OCI-M2 (cell line): Measurements from ENCODE around the gene S100A4.

Experiments
- DNase-seq: peaks from one replicate; lab custom pipeline; 2025; ENCODE audit not compliant: unreplicated experiment; lab: John Stamatoyannopoulos, UW

The S100A4 gene

DNA sequence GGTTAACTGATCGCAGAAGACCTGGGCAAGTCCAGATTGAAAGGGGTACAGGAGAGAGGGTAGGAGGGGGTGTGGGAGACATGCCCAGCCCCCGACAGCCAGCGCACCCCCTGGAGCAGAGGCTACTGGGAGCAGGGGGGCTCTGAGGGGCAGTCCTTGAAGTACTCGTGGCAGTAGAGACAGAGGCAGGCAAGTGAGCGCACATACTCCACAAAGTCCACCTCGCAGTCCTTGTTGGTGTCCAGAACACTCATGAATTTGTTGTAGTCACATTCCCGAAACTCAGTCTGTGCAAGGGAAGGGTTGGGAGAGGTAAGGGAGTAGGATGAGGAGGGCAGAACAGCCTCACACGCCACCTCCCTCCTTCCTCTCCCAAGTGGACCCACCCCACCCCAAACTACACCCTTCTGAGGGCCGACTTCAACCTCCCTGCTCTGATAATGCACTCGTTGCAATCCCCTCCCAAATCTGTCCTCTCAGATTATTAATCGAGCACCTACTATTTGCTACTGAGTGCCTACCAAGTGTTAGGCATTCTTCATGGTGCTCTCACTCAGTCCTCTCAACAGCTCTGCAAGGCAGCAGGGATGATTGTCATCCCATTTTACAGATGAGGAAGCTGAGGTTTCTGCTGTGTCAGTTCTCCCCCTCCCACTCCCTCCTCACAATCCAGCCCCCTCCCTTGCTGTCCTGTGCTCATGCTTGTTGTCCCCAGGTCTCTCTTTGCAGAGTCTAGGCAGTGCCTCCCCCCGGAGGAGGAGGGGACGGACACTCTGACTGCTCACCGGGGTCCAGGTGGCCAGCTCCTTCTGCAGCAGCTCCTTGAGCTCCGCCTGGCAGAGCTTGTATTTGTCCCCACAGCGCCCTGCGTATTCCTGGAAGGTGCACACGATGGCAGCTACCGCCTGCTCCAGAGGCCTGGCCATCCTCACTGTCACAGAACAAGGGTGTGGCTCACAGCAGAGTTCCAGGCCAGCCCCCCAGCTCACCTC lies 2.2 kb upstream of the S100A4 start:
- no peak for DNase-seq

DNA sequence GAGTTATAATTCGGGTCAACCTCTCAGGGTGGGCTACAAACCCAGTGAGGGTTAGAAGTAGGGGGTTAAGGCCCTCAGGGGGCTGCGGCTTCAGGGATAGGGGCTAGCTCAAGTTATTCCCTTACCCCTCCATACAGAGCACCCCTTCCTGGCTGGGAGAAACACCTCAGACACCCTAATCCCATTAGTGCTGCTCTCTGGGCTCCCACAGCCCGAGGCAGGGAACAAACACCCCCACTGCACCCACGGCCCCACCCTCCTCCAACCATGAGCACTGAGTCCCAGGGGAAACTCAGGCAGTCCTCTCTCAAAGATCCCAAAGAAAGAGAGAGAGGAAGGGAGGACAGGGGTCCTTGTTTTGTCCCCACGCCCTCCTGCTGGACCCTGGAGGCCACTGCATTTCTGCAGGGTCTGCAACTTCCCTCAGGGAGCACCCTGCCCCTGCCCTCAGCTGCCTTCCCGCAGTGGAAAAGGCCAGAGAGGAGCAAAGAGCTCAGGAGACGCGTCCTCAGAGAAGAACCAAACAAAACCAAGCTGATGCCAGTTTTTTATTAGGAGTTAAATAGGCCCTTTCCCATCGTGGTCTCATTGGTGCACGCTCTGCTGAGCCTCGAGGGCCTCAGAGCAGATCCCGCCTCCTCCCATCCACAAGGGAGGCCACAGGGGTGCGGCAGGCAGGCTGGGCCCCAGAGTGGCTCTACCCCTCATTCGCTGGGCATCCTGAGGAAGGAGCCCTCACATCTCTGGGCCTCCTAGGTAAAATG lies 1.4 kb upstream of the S100A4 start:
- DNase-seq, result no peak

DNA sequence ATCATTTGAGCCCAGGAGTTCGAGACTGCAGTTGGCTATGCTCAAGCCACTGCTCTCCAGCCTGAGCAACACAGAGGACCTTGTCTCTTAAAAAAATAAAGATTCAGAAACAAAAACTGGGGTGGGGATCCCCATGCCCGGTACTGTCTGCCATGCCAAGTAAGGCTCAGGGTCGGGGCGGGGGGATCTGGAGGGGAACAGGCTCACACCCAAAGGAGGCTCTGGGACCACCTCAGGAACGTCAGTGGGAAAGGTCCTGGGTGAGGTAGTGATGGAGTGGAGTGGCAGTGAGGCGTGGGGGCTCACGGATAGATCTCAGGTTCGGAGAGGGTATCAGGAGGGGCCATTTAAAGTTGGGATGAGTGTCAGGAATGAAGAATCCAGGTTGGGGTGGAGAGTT lies 765 bp upstream of the S100A4 start:
- no peak for DNase-seq

DNA sequence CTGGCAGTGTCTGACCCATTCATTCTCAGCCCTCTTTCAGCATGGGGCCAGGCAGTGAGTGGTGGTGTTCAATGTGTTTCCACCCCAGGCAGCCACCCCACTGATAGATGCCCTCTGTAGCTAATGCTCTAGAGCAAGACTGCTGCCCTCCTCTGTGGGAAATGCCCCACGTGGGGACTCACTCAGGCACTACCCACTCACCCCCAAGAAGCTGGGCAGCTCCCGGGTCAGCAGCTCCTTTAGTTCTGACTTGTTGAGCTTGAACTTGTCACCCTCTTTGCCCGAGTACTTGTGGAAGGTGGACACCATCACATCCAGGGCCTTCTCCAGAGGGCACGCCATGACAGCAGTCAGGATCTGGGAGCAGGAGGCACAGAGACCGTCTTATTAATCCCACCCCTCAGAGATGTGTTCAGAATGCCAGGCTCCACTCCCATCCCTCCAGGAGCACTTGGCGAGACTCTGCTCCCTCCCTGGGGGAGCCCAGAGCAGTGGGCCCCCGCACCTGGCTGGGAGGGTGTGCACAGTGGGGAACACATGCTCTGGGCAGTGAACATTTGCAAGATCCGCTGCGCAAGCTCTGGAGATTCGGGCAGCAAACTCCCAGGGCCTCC lies 1.0 kb downstream of the S100A4 start:
- DNase-seq, result no peak

DNA sequence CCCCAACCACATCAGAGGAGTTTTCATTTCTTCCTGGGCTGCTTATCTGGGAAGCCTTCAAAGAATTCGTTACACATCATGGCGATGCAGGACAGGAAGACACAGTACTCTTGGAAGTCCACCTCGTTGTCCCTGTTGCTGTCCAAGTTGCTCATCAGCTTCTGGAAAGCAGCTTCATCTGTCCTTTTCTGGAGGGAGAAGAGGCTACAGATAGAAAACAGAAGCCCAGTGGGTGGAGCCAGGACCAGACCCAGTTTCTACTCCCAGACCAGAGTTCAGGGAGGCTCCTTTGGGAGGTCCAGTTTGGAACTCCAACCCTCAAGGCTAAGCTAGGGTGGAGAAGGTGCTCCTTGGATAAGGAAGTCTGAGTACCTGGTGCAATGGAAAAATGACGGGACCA lies 1.9 kb downstream of the S100A4 start:
- no peak for DNase-seq

DNA sequence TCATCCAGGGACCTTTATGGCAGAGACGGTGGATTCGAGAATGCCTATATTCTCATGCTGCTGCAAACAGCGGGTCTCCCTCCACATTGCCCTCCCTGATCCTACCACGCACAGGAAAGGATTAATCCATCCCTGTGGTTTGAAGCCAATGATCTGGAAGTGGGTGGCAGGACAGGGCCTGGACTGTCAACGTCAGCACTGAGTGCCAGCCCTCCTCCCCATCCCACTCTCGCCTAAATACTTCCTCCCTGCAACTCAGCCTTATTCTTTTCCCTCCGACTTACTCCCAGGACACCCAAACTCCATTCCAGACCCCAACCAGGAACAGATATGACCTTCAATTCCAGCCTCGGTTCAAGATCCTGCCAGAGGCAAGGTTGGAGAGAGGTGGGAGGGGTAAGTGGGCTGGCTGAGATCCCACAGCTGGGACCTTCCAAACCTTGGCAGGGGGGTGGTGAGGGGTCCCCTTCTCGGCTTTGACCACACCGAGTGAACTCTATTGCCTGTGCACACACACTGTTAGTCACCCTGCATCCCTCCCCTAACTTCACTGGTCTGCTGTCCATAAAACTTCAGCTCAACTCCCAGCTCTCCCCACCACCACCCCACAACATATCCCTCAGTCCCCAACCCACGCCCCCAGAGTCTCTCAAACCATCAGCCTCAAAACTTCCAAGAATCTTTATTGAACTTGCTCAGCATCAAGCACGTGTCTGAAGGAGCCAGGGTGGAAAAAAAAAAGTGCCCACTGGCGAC lies 2.5 kb downstream of the S100A4 start:
- DNase-seq, result no peak

DNA sequence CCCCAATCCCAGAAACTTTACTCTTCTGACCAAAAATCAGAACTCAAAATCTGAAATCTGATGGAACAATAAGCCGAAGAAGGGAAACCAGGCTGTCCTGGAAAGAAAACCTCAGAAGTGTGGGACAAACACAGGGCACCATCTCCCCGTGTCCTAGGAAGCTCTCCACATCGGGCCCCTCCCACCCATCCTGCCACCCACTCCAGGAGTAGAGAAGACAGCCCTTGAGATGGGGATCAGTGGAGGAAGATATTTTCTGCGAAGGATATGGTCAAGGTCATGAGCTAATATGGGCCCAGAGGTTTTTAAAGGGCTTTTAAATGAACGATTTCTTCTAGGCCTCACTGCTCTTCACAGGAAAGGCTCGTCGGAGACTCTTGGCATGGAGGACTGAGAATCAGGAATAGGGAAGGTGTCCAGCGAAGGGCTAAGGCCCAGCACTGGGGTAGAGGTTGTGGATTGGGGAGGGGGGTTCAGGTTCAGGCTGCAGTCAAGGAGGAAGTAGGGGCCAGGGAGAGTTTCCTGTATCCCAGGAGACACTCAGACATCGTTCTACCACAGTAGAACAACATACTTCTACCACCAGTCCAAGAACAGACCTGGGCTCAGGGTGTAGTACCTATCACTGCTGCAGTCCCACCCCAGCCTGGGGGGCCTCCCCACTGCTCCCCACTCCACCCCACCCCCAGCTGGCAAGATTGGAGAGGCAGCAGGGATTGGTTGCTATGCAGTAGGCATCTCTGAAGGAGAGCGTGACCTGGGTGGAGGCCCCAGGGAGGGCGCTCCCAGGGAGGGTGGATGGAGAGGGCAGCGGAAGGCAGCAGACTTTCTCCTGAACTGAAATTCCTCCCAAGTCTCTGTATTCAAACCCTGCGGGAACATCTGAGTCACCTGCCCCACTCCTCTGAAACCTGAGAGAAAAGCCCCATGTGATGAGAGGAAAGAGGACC lies 3.7 kb downstream of the S100A4 start:
- DNase-seq, result no peak

DNA sequence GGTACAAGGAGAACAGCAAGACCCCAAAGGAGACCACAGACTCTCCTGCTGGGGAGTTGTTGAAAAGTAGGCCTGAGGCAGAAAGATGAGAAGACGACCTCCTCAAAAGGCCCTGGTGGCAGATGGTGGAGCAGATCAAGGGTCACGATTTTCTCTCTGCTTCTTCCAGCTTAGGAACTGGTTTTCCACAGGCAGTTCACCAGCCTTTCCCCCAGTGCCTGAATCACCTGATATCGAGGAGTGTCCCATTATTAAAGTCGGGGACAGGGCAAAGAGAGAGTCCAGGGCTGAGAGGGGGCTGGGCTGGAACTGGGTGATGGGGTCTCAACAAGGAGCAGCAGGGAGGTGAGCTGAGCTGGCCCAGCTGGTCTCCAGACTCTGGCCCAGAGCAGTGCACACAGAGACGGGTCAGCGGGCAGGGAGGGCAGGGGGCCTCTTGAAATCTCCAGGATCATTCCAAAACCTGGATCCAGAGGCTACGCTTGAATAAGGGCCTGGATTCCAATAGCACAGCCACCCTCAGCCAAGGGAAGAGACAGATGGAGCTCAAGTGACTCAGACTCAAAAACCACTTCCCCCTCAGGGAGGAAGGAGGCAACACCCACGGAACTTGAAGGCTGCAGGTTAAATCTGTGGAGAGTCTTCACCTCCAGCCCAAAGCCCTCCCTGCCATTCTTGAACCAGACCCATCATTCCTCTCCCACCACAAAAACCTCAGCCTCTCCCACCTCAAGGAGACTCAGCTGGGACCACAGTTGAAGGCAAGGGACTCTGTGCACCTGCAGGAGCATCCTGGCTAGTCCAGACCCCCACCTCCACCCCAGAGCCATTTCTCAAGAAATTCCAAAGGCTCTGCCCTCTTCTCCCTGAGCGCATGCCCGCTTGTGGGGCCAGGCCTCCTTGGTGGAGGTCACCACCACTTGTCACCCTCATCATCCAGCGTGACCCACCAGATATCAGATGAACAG lies 4.9 kb downstream of the S100A4 start, which contains the start of gene S100A5:
TSS of gene S100A5 (minus strand) at position 541 of the 968 bp plus-strand sequence. CDS start 743 bp downstream, outside the sequence.
- no peak for DNase-seq

DNA sequence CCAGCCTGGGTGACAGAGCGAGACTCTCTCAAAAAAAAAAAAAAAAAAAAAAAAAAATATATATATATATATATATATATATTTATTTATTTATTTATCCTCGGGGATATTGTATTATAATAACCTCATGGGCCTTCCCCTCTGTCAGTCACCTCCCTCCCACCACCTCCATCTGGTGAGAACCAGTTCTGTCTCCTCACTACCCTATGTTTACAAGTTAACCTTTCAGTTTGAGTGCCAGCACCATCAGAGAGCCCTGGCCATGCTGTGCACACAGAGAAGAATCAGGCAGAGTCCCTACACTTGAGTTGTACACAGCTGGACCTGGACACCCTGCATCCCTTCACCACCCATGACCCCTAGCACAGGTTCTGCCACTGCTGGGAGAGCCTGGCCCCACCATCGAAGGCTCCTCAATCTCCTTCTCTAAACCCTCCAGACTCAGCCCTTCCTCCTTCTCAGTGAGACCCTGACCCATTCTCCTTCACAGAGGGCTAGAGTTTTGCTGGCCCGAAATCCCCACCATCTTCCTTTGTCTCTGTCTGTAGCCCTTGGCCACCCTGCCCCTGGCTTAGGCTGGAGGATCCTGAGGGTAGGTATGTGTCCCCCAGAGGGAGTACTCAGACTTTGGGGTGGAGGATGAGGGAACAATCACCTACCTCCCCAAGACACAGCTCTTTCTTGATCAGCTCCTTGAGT lies 6.1 kb downstream of the S100A4 start:
- no peak for DNase-seq

DNA sequence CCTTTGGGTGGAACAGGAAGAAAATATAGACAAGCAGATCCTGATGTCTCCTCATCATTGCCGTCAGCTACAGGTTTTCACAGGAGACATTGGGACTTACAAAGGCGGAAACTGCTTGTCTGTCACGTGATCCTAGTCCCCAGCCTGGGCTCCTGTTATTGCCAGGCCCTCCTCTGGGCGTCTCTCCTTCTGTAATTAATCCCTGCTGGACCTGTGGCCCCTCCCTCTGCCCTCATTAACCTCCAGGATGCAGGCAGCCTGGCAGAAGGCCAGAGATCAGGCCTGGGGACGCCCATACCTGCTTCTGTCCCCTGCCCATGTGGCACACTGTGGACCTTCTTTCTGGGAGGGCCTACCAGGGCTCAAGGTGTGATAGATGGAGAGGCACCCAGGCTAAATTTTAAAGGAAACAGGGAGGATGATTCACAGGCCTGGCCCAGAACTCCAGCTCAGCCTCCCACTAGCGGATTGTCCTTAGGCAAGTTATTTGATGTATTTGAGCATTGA lies 7.2 kb downstream of the S100A4 start:
- no peak for DNase-seq

DNA sequence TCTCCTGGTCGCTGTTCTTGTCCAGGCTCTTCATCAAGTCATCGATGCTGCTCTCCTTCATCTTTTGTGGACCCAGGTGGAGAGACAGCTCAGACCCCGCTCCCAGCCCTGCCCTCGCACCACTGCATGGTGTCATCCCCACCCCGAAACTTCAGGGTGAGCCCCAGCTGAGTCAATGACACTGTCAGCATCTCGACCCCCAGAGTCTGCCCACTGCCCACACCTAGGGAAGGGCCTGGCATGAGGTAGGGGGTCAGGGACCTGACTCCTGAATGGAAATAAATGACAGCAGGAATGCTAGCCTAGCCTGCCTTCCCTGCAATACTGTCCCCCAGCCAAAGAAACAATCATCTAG lies 8.3 kb downstream of the S100A4 start:
- no peak for DNase-seq

DNA sequence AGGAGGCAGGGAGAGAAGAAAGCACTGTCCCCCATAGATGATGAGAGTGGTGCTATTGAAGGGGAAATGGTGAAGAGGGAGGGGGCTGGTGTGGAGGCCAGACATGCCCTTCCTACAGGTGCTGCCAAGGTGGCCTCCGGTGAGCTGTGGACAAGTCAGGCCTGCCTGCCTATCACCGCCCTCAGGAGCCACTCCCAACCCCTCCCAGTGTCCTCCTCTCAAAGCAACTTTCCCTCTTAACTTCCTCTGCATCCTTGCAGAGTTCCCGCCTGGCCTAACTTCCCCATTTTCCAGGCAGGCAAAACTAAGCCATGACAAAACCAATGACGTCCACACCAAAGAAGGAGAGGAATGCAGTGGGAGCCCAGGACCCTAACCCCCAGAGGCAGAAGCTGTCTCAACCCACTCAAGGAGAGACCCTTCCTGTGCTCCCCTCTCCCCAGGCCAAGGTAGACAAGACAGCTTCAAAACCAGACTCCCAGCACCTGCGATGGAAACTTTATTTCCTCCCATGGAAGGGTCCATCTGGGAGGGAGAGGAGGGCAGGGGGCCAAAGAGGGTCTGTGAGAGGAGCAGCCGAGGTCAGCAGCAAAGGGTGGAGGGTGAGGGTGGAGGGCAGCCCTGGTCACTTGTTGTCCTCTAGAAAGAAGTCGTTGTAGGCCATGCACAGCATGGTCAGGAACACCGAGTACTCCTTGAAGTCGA lies 8.8 kb downstream of the S100A4 start:
- DNase-seq, result no peak

DNA sequence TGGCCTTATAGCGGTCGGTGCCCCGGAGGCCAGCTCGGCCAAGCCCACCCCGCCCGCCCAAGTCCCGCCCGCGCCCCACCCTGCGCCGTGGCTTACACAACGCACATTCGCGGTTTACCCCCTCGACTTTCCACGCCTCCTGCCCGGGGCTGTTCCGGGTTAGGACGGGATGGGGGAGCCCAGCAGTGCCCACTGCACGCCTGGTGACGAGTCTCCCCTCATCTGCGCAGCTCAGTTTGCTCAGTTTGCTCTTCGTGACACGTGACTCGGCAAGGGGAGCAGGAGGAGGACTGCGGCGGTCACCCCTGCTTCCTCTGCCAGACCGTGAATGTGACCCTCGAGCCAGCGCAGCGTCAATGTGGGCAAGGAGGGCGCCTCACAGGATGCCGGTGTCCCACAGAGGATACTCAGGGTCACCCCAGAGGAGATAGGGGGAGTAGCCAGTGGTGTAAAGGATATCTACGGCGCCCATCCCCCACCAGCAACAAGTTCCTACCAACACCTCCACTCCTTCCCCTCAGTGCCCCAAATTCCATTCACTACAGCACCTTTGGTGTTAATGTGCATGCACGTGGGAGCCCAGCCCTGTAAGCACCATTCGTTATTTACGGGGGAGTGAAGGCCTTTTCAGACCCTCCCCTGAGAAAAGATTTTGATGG lies 9.5 kb downstream of the S100A4 start:
- no peak for DNase-seq

DNA sequence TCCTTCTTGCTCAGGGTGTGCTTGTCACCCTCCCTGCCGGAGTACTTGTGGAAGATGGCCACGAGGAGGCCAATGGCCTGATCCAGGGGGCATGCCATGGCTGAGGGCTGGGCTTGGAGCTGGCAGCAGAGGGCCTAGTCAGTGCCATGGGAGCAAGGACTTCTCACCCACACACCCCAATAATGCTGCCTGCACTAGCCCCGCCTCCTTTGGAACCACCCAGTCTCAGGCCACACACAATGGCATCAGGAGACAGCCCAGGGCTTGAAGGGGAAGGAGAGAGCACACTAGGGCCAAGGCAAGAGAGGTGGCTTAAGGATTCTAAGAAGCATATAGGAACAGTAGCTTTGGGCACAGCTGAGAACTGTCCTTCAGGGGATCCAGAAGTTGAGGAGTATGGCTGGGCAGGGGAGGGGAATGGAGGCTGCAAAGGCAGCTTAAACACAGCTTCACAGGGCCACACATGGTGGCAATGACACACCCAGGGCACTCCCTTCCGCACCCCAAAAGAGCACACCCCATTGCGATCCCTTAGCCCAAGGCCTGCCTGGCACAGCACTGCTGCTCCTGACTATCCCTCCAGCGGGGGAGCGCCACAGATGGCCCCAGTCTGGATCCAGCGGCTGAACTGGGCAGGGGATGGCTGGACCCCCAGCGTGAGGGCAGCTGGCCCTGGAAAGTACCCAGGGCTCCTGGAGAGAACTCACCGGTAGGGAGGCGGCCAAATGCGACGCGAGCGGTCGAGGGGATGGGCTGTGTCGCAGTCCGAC lies 10.2 kb downstream of the S100A4 start, which contains the start of gene S100A6:
TSS of gene S100A6 (minus strand) at position 750 of the 770 bp plus-strand sequence. CDS start at position 98, 652 bp downstream.
- DNase-seq, result no peak

DNA sequence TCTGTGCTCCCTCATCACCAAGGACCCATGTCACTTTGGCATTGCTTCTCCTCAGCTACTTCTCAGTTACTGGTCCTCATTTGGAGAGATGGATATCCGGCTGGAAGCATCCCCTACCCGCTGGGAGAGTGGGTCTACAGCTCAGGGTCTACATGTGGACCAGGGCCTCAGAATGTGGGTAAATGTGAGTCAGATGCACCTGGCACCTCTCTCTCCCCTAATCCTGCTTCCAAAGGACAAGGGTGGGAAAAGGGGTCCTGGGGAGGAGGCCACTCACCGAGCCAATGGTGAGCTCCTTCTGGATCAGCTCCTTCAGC lies 10.7 kb downstream of the S100A4 start:
- DNase-seq, result no peak
